Raji (cell line): Measurements from ENCODE around the gene TNFRSF19.

Experiments used
- POLR2A ChIP-seq: IDR thresholded peaks from 2 replicates; pipeline ENCODE4 v1.6.1; 2011; ENCODE audit warnings: low read depth, low read length, control low read depth; ENCODE audit not compliant: insufficient read depth

Gene TNFRSF19

DNA sequence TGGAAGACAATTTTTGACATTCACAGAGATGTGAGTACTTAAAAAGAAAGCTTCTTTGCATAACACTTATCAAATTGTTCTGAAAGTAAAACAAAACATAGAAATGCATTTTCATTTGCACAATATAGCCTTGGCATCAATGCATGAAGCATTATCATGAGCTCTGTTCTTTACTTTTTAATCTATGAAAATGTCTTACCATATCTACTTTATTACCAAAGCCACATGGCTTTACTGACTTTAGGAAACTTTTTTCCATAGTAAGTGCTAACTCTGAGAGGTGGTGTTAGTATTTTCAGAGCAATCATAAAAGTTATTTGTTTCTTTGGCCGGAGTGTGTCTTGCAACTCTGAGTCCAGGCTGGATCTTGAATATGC lies 10.5 kb downstream of the TNFRSF19 start:
- TF ChIP-seq POLR2A: no peak

DNA sequence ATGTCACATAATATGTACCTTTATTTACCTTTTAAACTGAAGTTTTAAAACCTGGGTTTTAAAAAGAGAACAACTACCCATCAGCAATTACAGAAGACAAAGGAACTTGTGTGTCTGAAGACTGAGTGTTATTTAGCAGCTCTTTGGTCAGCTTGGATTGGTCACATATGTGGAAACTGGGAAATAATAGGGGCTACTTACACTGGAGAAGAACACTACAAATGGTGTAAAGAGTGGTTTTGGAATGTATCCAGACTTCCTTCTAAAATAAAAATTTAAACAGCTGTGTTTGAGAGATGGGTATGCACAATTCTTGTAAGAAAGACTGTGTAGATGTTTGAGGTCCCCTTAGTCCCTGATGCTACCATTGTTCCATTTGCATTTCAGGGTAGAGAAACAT lies 13.3 kb downstream of the TNFRSF19 start:
- TF ChIP-seq POLR2A: no peak

DNA sequence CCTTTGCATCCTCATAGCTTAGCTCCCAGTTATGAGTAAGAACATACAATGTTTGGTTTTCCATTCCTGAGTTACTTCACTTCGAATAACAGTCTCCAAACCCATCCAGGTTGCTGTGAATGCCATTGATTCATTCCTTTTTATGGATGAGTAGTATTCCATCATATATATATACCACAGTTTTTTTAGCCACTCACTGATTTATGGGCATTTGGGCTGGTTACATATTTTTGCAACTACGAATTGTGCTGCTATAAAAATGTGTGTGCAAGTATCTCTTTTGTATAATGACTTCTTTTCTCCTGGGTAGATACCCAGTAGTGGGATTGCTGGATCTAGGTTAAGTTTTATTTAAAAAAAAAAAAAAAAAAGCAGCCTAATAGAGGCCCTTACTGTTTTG lies 14.1 kb downstream of the TNFRSF19 start:
- TF ChIP-seq POLR2A: no peak

DNA sequence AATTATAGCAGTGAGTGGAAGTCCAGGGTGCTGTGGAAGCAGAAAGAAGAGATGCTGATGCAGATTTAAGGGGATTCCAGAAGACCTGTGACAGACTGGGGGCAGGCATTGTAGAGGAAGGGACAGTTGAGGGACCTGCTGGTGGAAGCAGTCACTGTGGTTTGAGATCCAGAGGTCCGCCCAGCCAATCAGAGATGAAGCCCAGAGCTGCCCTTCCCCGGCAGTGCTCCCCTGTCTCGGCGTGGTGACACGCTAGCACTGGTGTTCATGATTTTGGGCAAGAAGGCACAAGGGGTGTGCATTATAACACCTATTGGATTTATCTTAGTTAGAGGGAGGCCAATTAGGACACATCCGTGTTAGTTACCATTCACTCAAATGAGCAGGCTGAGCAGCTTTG lies 16.1 kb downstream of the TNFRSF19 start:
- no peak for TF ChIP-seq POLR2A

DNA sequence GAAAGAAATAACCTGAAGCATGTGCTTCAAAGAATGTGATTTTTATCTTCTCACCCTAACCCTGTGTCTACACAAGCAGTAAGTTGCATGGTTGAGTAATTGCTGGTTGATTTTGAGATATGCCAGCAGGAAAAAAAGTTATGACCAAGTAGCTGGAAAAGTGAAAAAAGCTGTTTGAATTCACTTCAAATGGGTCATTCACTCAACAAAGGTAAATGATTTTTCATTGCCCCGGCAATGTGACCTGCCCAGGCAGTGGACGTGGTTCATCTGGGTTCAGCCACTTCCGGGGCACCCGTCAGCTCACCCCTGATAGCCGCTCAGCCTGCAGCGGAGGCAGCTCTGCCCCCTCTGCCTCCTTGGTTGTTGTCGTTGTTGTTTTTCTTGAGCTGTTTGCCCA lies 18.5 kb downstream of the TNFRSF19 start:
- no peak for TF ChIP-seq POLR2A

DNA sequence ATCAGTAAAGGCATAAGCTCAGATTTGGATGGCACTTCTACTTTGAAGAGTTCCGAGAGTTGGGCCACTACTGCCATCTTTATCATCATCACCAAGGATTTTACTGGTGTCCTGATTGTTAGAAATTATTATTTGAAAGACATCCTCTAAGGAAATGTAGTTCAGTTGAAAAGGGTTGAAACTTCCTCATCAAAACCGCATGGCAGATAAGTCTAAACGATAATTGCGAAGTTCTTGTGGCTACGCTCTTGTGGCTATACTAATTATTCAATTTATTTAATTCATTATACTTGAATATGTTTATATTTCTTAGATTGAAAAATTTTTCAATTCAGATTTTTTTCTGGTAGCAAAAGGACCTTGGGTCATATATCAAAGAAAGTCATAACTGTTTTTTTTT lies 22.4 kb downstream of the TNFRSF19 start:
- no peak for TF ChIP-seq POLR2A

DNA sequence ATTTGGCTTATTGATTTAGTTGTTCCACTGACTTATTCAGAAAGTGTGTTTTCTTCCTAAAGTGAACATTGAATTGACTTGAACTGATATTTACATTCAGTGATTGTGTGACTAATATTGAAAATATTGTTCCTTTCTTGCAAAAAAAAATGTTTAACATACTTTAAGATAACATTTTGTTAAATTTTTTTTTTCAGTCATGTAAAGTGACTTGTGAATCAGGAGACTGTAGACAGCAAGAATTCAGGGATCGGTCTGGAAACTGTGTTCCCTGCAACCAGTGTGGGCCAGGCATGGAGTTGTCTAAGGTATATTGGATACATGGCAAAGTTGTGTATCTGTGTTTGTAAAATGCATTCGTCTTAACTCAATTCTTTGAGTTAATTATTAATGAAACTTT lies 22.9 kb downstream of the TNFRSF19 start:
- no peak for TF ChIP-seq POLR2A

DNA sequence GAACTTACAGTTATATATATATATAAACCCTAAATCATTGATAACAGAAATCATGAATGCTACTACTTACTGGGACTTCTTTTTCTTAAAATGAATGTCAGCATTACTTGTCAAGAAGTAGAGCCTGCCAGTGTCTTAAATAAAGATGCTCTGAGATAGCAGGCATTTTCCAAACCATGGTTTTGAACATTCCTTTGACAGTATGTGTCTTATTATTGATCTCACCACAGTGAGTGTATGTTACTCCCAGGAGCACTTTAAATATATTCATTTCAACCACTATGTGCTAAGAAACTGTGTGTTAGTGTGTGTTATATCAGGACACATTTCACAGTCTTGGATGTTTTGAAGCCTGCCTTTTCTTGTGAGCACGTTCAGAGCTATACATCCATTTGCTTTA lies 28.2 kb downstream of the TNFRSF19 start:
- no peak for TF ChIP-seq POLR2A

DNA sequence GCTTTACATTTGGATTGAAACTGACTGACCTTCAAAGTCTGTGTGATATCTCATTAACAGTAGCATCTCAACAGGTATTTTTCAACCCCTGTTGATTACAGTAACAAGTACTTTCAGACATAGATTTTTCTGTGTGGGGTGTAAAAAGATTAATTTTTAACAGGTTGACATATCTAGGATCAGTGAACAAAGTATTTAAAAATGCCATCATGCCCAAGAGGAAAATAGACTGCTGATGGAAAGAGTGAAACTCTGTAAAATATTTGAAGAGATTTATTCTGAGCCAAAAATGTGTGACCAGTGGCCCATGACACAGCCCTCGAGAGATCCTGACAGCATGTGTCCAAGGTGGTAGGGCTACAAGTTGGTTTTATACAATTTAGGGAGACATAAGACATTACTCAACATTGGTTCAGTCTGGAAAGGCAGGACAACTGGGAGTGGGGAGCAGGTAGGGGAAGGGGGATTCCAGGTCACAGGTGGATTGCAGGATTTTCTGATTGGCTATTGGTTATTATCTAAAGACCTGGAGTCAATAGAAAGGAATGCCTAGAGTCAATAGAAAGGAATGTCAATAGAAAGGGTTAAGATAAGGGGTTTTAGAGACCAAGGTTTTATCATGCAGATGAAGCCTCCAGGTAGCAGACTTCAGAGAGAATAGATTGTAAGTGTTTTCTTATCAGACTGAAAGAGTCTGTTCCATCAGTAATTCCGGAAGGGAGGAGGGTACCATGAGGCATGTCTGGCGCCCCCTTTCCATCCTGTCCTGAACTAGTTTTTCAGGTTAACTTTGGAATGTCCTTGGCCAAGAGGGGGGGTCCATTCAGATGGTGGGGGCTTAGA lies 29.1 kb downstream of the TNFRSF19 start:
- no peak for TF ChIP-seq POLR2A

DNA sequence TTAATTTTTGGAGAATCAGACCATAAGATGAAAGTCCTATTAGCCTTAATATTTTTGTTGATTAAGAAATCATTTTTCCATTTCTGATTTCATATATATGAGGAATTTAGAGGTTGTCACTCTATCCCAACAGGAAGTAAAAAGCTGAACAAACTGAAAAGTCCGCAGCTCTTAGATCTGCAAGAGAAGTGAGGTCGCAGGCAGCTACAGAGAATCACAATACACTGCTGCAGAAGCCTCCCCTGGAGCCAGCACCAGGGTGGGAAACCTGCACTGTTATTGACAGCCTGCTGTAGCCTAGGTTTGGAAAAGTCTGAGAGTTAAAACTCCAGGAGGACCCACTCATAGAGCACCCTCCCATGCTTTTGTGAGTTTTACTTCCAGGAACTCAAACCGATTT lies 29.9 kb downstream of the TNFRSF19 start:
- no peak for TF ChIP-seq POLR2A

DNA sequence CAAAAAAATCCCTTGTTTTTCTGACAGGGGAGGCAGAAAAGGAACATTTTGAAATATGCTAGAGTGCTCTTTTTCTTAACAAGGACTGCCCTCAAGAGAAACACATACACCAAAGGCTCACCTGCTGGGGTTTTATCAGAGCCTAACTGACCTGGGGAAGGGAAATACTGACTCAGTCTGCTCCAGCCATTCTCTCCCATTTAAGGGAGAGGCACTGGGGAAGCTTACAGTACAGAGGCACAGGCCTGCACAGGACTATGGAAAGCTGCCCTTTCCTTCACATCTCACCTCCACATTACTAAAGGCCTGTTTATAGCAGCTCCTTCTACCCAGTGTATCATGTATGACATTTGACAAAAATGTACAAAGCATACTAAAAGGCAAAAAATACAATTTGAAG lies 30.3 kb downstream of the TNFRSF19 start:
- TF ChIP-seq POLR2A: no peak

DNA sequence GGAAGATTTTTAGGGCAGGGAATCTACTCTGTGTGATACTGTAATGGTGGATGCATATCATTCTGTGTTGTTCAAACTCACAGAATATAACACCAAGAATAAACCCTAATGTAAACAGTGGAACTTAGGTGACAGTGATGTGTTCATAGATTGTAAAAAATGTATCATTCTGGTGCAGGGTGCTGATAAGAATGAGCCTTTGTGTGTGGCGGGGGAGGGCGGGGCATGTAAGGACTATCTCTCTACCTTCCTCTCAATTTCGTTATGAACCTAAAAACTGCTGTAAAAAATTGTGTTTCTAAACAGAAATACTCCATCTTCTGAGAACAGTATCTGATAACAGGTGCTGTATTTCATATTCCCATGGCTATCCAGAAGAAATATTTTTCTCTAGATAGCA lies 35.6 kb downstream of the TNFRSF19 start:
- no peak for TF ChIP-seq POLR2A

DNA sequence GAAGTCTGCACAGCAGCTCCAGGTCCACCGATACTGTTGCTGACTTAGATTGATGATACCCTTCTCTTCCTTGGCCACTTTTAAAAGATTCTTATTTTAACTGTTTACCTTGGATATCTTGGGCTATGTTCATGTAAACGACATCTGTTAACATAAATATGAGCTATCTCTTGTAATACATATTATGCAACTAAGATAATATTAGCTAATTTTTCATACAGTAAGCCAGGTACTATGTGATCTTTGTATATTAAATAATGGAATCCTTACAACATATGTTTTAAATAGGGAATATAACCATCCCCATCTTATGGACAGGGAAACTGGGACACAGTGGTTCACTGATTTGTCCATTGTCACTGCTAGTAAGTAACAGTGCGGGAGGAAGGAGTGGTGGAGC lies 37.9 kb downstream of the TNFRSF19 start:
- no peak for TF ChIP-seq POLR2A

DNA sequence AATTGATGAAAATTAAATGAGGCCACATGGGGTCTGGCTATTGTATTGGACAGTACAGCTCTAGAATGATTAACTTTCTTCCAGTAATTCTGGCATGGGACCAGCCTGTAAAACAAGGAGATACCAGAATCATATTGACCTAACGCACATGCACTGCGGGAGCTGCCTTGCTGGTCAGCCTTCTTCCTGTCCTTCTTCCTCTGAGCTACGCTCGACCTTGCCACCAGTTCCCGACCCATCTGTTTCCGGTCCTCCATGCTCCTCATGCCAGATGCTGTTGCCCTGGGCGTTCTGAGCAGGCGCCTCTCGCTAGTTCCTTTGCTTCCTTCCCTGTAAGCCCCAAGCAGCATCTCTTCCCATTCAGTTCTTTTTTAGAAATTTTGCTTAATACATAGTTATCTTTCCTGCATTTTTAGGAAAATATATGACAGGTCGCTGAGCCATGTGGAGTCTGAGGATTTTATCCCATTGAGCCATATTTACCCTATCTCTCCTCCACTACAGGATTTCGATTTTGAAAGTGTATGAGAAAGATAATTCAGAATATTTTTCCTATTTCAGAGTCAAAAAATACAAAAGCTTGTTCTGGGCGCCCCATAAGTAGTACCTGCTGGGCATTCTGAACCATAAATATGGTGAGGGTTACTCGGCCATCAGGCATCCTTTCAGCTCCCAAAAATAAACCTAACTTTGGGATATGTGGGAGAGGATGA lies 38.6 kb downstream of the TNFRSF19 start:
- no peak for TF ChIP-seq POLR2A

DNA sequence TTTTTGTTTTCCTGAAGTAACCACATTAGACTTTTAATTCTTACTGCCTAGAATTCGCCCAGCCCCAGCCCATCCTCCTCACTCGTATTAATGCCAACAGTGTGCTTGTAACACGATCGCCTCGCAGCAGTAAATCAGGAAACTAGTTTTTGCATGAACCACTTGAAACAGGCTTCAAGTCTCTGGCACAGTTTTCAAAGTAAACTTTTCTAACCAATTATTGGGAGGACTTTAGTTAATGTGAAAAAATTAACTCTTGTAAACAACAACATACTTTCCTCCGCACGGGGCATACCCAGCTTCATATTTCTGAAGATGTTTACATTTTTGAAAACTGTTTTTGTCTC lies 39.2 kb downstream of the TNFRSF19 start:
- no peak for TF ChIP-seq POLR2A

DNA sequence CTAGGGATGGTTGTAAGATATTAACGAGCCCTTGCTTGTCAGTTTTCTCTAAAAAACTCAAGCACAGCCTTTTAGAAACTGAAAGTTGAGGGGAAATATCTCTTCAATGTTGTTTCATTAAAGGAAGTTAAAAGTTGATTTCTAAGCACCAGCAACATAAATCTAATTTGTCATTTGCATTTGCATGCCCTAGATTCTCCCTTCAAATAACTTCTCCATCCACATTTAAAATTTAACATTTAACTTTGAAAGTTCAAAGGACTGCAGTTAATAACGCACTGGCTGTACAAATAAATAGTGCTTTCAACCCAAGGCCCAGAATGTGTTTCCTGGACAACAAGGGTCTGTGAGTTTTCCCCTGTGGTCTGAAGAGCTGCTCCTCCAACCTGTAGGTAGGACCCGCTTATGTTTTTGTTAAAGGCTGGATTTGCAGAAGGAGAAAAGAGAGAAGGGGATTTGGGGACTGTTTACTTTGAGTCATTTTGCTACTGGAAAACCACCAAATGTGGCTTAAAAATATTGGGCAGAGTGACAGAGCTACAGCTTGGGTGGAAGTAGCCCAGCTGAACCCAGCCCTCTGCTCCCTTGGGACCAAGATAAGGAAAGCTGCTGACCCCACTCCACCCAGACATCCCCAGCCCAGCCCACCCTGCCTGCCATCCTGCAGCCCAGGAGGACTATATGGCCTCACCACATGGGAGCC lies 39.8 kb downstream of the TNFRSF19 start:
- no peak for TF ChIP-seq POLR2A
